ENCODE measurements around the gene GLYATL3. TPM values are rescaled to one million over a fixed set of nuclear protein-coding genes. Genes with fewer than 3 reads are reported as not detected.
A peak's percentile ranks its signal among the peaks of the same experiment; 100 is the strongest.

Gene GLYATL3
- total RNA-seq, 1 experiment from 2014 or later: not detected

DNA sequence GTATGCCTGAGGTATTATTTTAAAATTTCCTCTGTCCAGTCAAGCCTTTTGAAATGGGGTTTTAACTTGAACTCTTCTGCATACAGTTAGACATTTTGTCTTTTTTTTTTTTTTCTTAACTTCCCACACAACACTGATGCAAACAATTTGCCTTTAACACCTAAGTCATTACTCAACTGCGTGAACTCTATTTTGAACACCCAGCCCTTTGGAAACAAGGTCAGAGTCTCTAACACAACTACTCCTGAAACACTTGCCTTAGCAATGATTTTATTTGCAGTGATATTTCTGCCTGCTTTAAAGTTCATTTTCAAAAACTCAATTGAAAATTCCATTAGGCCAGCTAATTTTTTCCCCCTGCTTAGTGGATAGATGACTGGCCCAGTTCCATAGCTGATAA lies 24.2 kb downstream of the GLYATL3 start:
- no peak for ATAC-seq
- intact Hi-C loops (cut with micrococcal nuclease): no loop called here

DNA sequence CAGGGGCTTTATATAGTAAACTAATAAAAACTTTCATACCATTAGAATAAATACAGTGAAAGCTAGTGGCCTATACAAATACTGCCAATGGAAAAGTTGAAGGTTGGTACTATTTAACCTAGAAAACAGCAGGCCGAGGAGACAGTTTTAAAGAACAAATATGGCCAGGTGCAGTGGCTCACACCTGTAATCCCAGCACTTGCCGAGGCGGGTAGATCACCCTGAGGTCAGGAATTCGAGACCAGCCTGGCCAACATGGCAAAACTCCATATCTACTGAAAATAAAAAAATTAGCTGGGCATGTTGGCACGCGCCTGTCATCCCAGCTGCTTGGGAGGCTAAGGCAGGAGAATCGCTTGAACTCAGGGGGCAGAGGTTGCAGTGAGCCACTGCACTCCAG lies 24.8 kb downstream of the GLYATL3 start:
- H3K27me3 ChIP-seq (ENCODE audit: low read length): no peaks in the 10 kb centered on the region
- no peak overlapping the region for H3K27ac ChIP-seq (ENCODE audit: low read length)
- intact Hi-C loops (cut with micrococcal nuclease): no loop called here
- no peak overlapping the region for H3K4me3 ChIP-seq (ENCODE audit: low read length)
- no peak overlapping the region for H3K9ac ChIP-seq (ENCODE audit: low read length)
- no peak overlapping the region for H2AFZ ChIP-seq (ENCODE audit: low read length)
- H3K9me3 ChIP-seq (ENCODE audit: low read length): no peaks in the 10 kb centered on the region
- no peaks in the 10 kb centered on the region for H3F3A ChIP-seq (ENCODE audit: low read length, unreplicated experiment)
- H3K9me2 ChIP-seq (replicated peaks; ENCODE audit: low read length): no peaks in the 10 kb centered on the region
- POLR2A ChIA-PET (ENCODE audit: unreplicated experiment): no interaction called here
- TF ChIP-seq, protein P1, sequence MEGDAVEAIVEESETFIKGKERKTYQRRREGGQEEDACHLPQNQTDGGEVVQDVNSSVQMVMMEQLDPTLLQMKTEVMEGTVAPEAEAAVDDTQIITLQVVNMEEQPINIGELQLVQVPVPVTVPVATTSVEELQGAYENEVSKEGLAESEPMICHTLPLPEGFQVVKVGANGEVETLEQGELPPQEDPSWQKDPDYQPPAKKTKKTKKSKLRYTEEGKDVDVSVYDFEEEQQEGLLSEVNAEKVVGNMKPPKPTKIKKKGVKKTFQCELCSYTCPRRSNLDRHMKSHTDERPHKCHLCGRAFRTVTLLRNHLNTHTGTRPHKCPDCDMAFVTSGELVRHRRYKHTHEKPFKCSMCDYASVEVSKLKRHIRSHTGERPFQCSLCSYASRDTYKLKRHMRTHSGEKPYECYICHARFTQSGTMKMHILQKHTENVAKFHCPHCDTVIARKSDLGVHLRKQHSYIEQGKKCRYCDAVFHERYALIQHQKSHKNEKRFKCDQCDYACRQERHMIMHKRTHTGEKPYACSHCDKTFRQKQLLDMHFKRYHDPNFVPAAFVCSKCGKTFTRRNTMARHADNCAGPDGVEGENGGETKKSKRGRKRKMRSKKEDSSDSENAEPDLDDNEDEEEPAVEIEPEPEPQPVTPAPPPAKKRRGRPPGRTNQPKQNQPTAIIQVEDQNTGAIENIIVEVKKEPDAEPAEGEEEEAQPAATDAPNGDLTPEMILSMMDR (conservative IDR thresholded peaks at IDR 0.05; ENCODE audit: low read depth, low read length): no peak
- no peak for TF ChIP-seq EZH2phosphoT487 (IDR thresholded peaks at IDR 0.05; ENCODE audit: borderline replicate concordance, low read length)
- TF ChIP-seq EZH2 (IDR thresholded peaks at IDR 0.05; ENCODE audit: low read length, unreplicated experiment): no peak
- ATAC-seq (no peak), DNase-seq (no peak)
- no peaks in the 10 kb centered on the region for H3K79me2 ChIP-seq (ENCODE audit: low read length)
- BruUV-seq (replicated peaks): no TSS peak
- no peaks in the 10 kb centered on the region for H3K4me1 ChIP-seq (ENCODE audit: insufficient read depth, low read length)
- CTCF ChIA-PET: no interaction called here
- no peaks in the 10 kb centered on the region for H3K36me3 ChIP-seq (ENCODE audit: low read depth, low read length)
- H4K20me1 ChIP-seq (ENCODE audit: low read length): no peaks in the 10 kb centered on the region
- no peak overlapping the region for H3K4me2 ChIP-seq (ENCODE audit: low read length)

More for the DNA sequence above, 24.2 kb downstream of the GLYATL3 start:
- Histone ChIP-seq H4K20me1 (ENCODE audit: low read length) (no peaks in the 10 kb centered on the region), H3K4me1 (ENCODE audit: insufficient read depth, low read length) (no peaks in the 10 kb centered on the region), H3K9me3 (ENCODE audit: low read length) (no peaks in the 10 kb centered on the region), H3K36me3 (ENCODE audit: low read depth, low read length) (no peaks in the 10 kb centered on the region), H3F3A (ENCODE audit: low read length, unreplicated experiment) (no peaks in the 10 kb centered on the region), H3K9ac (ENCODE audit: low read length) (no peak overlapping the region), H3K4me3 (ENCODE audit: low read length) (no peak overlapping the region), H3K27ac (ENCODE audit: low read length) (no peak overlapping the region), H3K9me2 (replicated peaks; ENCODE audit: low read length) (no peaks in the 10 kb centered on the region), H3K79me2 (ENCODE audit: low read length) (no peaks in the 10 kb centered on the region), H3K4me2 (ENCODE audit: low read length) (no peak overlapping the region), H2AFZ (ENCODE audit: low read length) (no peak overlapping the region), H3K27me3 (ENCODE audit: low read length) (no peaks in the 10 kb centered on the region)
- TF ChIP-seq, protein P1 (conservative IDR thresholded peaks at IDR 0.05; ENCODE audit: low read depth, low read length): no peak
- TF ChIP-seq EZH2phosphoT487 (IDR thresholded peaks at IDR 0.05; ENCODE audit: borderline replicate concordance, low read length) (no peak), EZH2 (IDR thresholded peaks at IDR 0.05; ENCODE audit: low read length, unreplicated experiment) (no peak)
- ChIA-PET POLR2A (ENCODE audit: unreplicated experiment) (no interaction called here), CTCF (no interaction called here)
- DNase-seq: no peak
- no TSS peak for BruUV-seq (replicated peaks)

DNA sequence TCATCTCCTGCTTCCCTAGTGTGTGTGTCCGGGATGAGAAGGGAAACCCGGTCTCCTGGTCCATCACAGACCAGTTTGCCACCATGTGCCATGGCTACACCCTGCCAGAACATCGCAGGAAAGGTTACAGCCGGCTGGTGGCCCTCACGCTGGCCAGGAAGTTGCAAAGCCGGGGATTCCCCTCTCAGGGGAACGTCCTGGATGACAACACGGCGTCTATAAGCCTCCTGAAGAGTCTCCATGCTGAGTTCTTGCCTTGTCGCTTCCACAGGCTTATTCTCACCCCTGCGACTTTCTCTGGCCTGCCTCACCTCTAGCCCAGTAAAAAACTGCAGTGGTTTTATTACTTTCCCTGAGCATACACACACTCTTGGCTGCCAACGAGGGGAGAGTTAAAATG lies 26.9 kb downstream of the GLYATL3 start:
- Histone ChIP-seq H3K27me3 (ENCODE audit: low read length) (no peaks in the 10 kb centered on the region), H3K4me3 (ENCODE audit: low read length) (no peak overlapping the region), H3K9me3 (ENCODE audit: low read length) (no peaks in the 10 kb centered on the region), H4K20me1 (ENCODE audit: low read length) (no peaks in the 10 kb centered on the region), H3K27ac (ENCODE audit: low read length) (no peak overlapping the region), H3K36me3 (ENCODE audit: low read depth, low read length) (no peaks in the 10 kb centered on the region), H3F3A (ENCODE audit: low read length, unreplicated experiment) (no peaks in the 10 kb centered on the region), H3K4me1 (ENCODE audit: insufficient read depth, low read length) (peaks cover under 1% of the 10 kb centered on the region; the same call in 1 of the 2 replicates), H3K79me2 (ENCODE audit: low read length) (no peaks in the 10 kb centered on the region), H3K9me2 (replicated peaks; ENCODE audit: low read length) (no peaks in the 10 kb centered on the region), H3K9ac (ENCODE audit: low read length) (no peak overlapping the region), H2AFZ (ENCODE audit: low read length) (peak overlapping the region; percentile 25; the same call in 1 of the 2 replicates), H3K4me2 (ENCODE audit: low read length) (no peak overlapping the region)
- CTCF ChIA-PET: no interaction called here
- TF ChIP-seq EZH2phosphoT487 (IDR thresholded peaks at IDR 0.05; ENCODE audit: borderline replicate concordance, low read length): no peak
- TF ChIP-seq EZH2 (IDR thresholded peaks at IDR 0.05; ENCODE audit: low read length, unreplicated experiment): no peak
- TF ChIP-seq, protein P1 (conservative IDR thresholded peaks at IDR 0.05; ENCODE audit: low read depth, low read length): no peak
- no TSS peak for BruUV-seq (replicated peaks)
- no peak for DNase-seq
- no peak for ATAC-seq
- intact Hi-C loops (cut with micrococcal nuclease): no loop called here
- POLR2A ChIA-PET (ENCODE audit: unreplicated experiment): no interaction called here

Measured in PC-3 (cell line).